Hematopoietic multipotent progenitor cell treated with erythropoietin and hydrocortisone succinate and interleukin-3 and kit ligand, for 17 days (in vitro differentiated cells): ENCODE results near the gene CYTH1.

Source experiments
- DNase-seq: peaks from one replicate; pipeline ENCODE4 v3.0.0-alpha.2; 2015; ENCODE audit warnings: low spot score

CYTH1 gene

GRCh38 chr17:78645421-78646295 is 136.4 kb downstream of the CYTH1 start:
- no peak for DNase-seq

GRCh38 chr17:78644931-78645351 is 137.1 kb downstream of the CYTH1 start:
- no peak for DNase-seq

GRCh38 chr17:78644224-78644623 is 137.8 kb downstream of the CYTH1 start:
- DNase-seq: no peak

DNA sequence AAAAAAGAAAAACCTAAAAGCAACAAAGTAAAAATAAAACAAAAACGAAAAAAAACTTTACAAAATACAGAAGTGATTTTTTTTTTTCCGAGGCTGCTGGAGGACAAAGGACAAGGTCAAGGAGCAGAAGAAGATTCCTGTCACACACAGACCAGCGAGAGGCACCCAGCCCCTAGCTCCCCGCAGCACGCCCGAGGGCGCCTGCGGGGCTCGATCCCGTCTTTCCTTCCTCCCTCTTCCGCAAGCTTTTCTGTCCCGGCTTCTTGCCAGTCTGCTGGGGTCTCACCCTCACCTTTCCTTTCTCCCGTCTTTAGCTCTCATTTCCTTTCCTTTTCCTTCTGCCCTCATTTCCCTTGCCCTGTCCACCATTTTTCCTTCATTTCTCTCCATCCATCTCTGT is 138.7 kb downstream of the CYTH1 start:
- DNase-seq: no peak

- no peak for DNase-seq
Observed at GRCh38 chr17:78642707-78643106, 139.4 kb downstream of the CYTH1 start.

DNA sequence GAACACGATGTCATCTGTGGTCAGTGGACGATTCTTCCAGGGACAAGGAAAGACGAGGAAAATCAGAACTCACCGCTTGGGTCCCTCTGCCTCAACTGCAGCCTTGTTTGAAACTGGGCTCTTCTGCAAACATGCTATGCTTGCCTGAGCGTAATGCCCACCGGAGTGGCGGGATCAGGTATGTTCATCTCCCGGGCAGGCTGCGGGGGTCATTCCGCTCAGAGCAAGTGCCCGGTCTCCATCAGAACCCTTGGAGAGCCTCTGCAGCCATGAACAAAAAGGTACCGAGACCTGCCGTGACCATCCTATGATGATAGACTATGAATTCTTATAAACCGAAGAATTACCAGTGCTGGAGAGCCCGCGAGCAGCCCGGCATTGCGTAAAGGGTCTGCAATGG is 140.4 kb downstream of the CYTH1 start:
- no peak for DNase-seq

DNA sequence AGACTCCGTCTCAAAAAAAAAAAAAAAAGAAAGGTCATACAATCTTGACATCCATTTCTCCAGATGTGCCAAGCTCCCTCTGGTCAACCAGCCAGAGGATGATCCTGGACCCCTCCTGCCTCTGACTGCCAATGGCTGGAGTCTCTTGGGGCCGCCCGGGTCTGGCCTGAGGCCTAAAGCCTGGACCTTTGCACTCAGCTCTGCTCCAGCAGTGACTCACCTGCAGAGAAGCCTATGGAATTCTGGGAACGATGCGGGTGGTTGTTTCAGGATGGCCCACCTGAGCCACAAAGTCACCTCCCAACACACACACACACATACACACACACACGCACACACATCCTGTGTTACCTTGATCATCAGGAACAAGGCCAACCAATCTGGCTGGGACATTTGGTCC is 140.8 kb downstream of the CYTH1 start:
- no peak for DNase-seq

GRCh38 chr17:78640700-78641099 is 141.4 kb downstream of the CYTH1 start:
- no peak for DNase-seq

- no peak for DNase-seq
Observed at GRCh38 chr17:78637643-78638420, 144.2 kb downstream of the CYTH1 start.

DNA sequence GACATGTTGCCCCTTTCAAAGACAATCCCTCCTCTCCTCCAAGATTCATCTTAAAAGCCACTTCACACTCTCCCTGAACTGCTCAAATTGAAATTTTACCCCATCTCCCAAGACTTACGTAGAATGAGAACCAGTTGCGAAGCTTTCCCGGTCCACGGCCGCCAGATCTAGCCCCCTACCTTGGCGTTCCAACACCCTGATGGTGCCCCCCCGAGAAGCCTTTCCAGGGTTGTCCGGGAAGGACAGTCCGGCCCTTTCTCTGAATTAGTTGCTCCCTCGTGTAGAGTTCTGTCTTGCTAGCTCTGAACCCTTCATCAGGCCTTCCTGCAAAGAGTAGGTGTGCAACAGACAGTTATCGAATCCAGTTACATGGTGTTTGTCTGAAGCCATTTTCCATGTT is 144.9 kb downstream of the CYTH1 start:
- DNase-seq: no peak

GRCh38 chr17:78634154-78634553 is 147.9 kb downstream of the CYTH1 start:
- DNase-seq: no peak

- DNase-seq: no peak
Observed at GRCh38 chr17:78629436-78629995, 152.6 kb downstream of the CYTH1 start.

GRCh38 chr17:78628547-78629435 is 153.3 kb downstream of the CYTH1 start:
- DNase-seq: no peak

GRCh38 chr17:78624324-78625151 is 157.5 kb downstream of the CYTH1 start:
- DNase-seq: no peak
